ENCODE data around the gene PDGFRB.

The PDGFRB gene

DNA sequence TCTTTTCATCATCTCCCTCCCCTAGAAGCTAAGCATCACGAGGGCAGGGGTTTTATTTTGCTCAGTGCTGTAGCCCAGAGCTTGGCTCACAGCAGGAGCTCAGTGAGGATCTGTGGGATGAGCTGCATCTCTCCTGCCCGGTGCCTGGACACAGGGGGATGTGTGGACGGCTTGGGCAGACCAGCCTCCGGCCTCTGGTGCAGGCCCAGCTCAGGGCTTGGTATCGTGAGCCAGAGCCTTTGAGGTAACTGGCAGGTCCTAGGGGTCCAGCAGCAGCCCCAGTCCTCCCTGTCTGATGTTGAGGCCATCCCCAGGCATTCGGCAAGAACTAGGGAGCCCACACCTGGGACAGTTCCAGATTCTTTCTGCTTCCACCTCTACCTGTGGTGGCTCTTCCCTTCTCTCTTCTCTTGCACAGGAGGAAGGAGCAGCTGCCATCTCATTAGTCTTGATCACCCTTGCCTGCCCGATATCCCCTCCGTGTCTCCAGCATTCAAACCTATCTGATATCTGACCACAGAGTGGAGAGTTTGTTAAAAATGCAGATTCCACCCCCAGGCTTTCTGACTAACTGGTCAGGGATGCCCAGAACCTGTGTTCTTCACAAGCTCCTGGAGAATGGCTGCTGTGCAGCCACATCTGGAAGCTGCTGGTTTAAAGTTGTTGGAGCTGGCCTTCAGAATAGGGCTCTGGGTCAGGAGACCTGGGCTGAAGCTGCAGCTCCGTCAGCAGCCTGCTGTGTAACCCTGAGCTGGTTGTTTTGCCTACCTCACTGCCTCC lies 26.3 kb upstream of the PDGFRB start:
- DNase-seq (ENCODE audit: low read depth), result no peak

DNA sequence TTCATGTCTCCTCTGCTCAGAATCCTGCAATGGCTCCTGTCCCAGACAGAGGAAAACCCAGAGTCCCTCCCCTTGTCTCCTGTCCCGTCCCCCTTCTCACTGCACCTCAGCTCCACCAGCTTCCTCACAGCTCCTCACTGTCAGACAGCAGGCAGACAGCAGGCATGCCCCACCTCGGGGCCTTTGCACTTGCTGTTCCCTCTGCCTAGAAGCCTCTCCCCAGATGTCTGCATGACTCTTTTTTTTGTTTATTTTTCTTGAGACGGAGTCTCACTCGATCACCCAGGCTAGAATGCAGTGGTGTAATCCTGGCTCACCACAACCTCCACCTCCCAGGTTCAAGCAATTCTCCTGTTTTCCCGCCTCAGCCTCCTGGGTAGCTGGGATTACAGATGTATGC lies 25.4 kb upstream of the PDGFRB start:
- no peak for DNase-seq (ENCODE audit: low read depth)

DNA sequence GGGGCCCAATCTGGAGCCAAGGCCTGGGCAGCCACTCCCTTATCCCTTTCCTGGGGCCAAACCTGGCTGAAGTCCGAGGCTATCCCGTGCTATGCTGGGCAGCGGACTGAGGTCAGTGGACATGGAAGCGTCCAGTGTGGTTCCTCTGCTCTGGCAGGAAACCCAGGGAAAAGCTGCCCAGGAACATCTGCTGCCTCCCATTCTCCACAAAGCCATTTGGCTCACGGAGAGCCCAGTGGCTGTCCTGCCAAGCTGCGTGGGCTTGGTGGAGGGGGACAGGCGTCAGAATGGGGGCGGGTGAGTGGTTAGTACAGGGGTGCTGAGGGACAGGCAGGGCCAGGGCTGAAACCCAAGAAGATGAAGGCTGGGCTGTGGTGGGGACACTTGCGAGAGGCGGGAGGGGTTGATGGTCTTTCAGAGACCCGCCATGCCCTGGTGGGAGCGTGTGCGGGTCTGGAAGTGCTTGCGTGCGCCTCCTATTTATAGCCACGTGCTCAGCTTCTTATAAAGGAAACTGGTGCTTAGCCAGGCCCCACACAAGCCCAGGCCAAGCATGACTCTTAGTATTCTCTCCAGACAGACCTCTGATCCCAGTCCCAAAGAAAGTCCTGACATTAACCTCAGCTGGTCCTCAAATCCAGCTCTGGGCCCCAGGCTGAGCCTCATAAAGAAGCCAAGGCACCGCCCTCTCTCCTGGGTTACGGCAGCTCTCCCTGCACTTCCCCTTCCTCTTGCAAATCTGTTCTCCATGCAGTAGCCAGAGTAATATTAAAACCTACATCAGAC lies 24.8 kb upstream of the PDGFRB start:
- DNase-seq (ENCODE audit: low read depth), result no peak

DNA sequence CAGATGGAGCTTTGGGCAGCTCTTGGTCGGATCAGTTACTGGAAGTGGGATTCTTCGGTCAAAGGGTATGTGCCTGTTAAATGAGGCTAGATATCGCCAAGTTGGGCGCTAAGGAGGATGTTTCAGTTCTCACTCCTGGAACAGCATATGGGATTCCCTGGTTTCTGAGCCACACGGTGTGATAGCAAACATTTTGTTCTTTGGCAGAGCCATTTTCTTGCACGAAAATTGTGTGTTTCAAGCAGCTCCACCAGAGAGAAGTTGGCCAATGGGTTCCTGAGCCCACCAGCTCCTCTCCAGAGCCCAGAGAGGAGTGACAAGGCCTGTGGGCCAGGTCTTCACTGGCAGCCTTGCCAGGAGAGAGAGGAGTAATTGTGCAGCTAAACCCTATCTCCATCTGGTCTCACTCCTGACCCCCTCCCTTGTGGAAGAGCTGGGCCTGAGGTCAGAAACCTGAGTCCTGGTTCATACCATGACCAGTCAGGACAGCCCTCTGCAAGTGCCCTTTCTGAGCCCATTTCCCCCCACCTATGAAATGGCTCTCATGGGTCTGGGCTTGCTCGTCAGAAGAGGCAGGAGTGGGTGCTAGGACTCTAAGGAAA lies 23.5 kb upstream of the PDGFRB start:
- DNase-seq (ENCODE audit: low read depth), result no peak

DNA sequence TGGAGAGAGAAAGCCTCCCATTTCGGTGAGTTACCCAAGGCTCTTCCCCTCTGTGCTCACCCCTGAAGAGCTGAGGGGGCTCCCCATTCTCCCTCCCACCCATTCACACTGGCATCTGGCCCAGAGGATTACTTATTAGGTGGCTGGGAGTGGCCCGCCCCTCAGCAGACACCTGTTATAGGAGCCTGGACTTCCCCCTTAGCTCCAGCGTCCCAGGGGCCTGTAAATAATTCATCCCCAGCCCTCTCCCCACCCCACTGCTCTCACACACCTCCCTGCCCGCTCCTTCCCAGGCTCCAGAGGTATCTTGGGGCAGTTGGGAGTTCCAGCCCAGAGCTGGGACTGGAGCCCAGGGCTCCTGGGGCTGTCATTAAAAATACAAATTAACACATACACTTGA lies 22.6 kb upstream of the PDGFRB start:
- no peak for DNase-seq (ENCODE audit: low read depth)

DNA sequence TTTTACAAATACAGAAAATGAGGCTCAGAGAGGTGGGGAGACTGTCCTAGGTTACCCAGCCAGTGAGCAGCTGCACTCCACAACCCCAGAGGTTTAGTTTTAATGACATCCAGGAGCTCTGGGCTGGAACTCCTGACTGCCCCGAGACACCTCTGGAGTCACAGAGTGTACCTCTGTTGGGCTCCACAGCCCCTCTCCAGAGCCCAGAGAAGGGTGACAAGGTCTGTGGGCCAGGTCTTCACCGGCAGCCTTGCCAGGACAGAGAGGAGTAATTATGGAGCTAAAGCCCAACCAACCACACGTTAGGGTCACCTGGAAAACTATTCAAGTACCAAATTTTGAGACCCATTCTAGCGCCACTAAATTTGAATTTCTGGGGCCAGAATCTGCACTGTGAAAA lies 22.1 kb upstream of the PDGFRB start:
- DNase-seq (ENCODE audit: low read depth), result no peak

DNA sequence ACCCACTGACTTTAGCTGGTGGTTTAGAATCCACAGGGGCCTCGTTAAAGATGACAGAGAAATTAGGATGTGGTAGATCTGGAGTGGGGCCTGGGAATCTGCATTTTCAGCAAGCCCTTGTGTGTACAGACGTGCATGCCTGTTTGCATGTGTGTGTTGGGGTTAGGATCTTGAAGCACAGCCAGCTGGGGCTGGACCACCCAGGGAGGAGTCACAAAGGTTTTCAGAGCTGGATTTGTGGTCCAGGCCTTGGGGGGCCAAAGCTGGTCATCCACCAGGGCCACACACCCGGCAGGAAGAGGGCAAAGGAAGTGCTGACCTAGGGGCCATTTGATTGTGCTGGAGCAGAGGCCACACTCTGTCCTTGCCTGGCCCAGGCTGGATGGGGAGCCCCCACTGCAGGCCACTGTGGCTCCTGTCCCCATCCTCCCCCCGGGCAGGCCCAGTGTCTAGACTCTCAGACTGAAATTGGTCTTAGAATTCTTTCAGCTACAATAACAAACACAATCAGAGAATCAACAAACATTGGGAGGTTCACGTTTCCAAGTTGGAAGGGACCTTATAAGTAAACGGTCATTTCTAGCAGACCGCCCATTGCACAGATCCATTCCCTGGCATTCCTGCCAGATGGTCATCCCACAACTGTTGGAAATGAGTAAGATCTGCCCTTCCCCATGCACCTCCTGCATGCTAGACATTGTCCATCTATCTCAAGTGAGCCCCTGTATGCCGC lies 21.3 kb upstream of the PDGFRB start:
- no peak for DNase-seq (ENCODE audit: low read depth)

DNA sequence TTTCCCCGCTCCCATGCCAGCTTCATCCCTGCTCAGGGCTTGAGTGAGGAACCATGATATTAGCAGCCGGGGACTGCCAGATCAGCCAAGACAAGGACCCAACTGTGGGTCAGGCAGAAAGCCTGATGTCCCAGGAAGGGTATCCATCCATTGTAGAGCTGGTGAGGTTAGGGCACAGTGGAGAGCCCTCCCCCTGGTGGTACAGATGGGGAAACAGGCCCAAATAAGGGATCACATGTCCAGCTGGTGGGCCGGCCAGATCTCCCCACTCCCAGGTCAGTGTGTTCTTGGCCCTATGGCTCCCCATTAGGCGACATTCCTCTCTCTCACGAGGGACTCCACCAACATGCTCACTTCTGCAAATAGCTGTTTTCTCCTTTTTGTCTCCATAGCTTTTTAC lies 19.9 kb upstream of the PDGFRB start:
- DNase-seq (ENCODE audit: low read depth), result no peak

DNA sequence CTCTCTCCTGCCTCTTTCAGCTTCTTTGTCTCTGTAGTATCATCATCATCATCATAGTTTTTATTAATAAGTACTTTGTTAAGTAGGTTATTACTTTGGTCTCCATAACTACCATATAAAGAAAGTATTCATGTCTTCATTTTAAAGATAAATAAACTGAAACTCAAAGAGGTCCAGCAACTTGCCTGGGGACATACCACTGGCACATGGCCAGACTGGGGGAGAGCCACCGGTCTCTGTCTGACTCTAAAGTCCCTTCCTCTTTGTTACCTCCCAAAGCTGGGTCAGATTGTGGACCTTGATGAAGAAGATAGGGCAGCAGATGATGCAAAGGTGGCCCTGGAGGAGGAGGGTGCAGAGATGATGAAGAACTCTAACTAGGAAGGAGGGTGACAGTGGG lies 19.4 kb upstream of the PDGFRB start:
- no peak for DNase-seq (ENCODE audit: low read depth)

DNA sequence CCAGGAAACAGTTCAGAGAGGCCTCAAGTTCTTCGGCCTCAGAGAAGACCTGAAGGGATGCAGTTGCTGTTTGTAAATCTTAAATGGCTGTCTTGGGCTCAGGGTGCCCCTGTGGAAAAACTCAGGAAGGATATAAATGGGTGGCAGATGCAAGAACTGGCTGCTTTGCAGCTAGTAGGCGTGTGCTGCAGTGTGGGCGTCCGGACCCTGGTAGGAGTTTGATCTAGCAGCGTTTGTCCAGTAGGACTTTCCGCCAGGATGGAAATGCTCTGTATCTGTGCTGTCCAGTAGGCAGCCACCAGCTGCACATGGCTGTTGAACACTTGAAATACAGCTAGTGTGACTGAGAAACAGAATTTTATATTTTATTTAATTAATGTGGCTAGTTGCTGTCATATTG lies 18.6 kb upstream of the PDGFRB start:
- DNase-seq (ENCODE audit: low read depth), result no peak

DNA sequence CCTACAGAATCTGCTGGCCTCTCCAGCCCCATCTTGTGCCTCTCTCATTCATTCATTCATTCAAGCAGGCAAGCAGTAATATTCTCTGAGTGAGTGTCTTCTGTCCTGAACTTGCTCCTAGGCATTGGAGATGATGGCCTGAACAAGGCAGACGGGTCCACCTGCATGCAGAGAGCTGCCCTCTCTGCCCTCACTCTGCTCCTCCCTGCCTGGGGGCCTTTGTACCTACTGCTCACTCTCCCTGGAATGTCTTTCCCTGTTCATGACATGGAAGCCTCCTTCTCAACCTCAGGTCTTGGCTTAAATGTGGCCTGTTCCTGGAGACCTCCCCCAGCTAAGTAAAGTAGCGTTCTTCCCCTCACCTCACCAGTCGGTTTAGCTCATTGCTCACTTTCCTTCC lies 17.5 kb upstream of the PDGFRB start:
- no peak for DNase-seq (ENCODE audit: low read depth)

DNA sequence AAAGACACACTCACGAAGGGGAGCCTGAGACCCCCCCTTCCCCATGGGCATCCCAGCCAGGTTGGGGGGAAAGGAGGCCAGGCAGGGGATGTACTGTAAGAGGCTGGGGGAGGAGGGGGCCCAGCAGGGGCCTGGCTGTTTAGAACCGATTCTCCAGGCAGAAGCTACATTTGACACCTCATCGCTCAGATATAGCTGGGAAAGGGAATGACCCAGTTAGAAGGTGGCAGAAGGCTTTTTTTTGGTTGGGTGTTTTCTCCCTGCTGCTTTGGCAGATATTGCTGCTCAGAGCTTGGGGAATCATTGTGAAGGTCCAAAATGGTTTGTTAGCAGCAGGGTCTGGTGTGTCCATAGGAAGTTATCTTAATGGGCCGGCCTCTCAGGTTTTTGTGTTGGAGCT lies 16.9 kb upstream of the PDGFRB start:
- DNase-seq (ENCODE audit: low read depth), result no peak

DNA sequence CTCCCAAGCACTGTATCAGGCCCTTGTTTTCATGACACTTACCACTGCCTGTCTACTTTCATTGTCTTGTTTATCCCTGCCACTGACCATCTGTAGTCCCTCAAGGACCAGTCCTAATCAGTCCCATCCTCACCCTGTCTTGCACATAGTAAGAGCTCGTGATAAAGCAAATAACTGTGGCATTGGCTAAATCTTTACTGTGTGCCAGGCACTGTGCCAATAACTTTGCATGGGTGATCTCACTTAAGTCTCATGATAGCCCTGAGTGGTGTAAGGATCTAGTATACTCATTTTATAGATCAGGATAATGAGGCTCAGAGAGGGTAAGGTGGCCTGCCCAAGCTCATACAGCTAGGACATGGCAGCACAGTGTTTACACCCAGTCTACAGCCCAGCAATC lies 16.5 kb upstream of the PDGFRB start:
- DNase-seq (ENCODE audit: low read depth), result no peak

DNA sequence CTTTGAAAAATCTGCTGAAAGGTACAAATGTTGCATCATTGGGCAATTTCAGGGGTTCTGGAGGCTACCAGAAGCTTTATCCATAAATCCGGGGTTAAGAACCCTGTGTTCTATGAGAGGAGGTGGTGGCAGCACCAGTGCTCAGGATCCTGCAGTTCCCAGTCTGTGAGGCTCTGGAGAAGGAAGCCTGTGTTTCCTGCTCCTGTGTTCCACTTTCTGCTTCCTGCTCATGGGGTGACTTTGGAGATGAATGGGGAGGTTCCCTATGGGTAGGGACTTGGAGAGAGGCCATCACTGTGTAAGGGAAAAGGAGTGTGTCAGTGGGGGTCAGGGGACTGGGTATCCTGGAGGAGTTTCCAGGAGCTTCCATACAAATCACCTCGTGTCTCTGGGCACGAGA lies 13.2 kb upstream of the PDGFRB start:
- no peak for DNase-seq (ENCODE audit: low read depth)

DNA sequence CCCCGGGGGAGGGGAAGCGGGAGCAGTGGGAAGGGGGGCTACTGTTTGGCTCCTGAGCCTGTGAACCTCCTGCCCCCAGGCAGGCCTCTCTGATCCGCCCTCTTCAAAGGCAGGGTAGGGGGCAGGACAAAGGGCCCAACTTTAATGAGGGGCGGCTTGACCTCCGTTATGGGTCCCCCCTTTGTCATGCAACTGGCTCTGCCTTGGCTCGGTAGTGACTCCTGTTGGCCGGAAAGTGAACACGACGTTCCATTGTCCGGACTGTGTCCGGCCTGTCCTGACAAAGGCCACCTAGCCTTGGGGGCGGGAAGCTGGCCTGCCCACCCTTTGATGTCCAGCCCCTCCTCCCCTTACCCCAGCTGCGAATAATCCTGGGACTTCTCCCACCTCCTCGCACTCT lies 12.3 kb upstream of the PDGFRB start:
- DNase-seq (ENCODE audit: low read depth), result no peak

DNA sequence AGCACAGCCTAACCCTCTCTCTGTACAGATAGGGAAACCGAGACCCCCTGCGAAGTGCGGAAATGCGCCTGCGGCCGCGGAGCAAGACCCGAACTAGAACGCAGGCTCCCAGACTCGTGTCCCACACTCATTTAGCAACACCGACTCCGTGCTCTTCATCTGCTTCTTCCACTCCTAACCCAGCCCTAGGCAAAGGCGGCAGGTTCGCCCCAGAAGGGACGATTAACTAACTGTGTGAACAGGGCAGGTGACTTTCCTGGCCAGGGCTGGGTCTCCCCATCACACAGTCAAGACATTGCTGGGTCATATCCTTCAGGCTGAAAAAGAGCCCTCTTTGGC lies 11.8 kb upstream of the PDGFRB start:
- no peak for DNase-seq (ENCODE audit: low read depth)

DNA sequence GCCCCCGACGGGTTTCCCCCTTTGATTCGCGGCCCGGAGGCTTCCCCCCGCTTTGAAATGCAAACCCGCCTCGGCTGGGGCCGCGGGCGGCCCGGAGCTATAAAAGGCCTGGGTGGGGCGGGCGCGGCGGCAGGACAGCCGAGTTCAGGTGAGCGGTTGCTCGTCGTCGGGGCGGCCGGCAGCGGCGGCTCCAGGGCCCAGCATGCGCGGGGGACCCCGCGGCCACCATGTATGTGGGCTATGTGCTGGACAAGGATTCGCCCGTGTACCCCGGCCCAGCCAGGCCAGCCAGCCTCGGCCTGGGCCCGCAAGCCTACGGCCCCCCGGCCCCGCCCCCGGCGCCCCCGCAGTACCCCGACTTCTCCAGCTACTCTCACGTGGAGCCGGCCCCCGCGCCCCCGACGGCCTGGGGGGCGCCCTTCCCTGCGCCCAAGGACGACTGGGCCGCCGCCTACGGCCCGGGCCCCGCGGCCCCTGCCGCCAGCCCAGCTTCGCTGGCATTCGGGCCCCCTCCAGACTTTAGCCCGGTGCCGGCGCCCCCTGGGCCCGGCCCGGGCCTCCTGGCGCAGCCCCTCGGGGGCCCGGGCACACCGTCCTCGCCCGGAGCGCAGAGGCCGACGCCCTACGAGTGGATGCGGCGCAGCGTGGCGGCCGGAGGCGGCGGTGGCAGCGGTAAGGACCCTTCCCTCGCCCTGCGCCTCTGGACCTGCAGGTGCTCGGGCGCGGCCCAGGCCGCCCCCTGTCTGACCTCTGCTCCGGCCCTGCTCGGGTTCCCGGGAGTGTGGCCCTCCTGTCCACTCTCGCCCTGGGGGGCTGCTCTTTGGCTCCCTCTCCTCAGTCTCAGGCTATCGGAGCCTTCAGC lies 11.2 kb upstream of the PDGFRB start, which contains the start of gene CDX1:
Gene CDX1, plus strand, starts transcription at position 129 of the 862 bp plus-strand sequence. Its CDS starts 99 bp downstream, at position 228.
- no peak for DNase-seq (ENCODE audit: low read depth)

DNA sequence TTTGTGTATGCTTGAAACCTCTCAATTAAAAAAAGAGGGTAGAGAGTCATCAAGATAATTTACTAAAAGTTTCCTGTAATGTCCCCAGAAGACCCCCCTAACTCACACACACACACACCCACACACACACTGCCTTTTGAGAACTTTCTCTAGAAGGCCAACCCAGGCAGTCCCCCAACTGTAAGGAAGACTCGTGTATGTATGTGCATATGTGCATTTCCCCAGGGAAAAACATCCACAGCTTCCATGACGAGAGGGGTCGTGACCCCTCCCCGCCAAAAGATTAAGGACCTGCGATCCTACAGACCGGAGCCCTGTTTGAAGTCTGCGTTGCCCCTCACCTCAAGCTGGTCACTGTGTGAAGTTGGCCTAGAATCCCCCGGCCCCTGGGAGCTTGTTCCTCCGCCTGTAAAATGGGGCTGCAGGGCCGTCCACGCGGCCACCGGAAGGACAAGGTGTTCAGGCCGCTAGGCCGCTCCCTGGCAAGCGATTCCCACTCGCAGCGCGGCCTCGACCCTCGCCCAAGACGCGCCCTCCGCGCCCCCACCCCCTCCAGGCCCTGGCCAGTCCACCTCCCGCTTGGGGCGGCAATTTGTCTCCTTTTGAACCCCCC lies 10.5 kb upstream of the PDGFRB start:
- DNase-seq (ENCODE audit: low read depth), result no peak

DNA sequence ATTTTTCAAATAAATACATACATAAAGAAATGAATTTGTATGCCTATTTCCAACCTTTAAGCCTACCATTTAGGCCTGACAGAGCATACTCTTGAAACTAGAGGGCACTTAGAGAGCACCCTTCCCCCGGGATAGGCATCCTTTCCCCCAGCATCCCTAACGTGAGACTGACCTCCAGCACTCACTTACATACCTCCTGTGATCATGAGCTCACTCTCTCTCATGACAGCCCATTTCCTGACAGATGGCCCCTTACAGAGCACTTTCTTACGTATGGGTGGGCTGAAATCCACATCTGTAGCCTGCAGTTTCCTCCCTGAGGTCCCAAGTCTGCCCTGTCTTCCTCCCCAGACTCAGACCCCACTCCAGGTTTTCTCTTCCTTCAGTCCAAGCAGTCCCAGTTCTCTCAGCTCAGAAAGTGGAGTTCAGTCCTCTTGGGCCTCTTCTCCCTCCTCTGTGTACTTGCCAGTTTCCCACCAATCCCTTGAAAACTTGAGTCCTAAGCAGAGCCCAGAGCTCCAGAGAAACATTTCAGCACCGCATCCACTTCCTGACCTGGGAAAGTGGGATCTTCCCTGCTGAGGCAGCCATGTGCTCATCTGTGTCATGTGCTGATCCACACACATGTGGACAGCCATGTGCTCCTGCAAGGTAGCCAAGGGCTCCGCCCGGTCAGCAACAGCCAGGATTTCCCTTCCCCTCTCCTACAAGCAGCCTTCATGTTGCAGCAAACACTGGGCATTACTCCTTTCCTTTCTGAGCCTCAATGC lies 8.8 kb upstream of the PDGFRB start:
- no peak for DNase-seq (ENCODE audit: low read depth)

DNA sequence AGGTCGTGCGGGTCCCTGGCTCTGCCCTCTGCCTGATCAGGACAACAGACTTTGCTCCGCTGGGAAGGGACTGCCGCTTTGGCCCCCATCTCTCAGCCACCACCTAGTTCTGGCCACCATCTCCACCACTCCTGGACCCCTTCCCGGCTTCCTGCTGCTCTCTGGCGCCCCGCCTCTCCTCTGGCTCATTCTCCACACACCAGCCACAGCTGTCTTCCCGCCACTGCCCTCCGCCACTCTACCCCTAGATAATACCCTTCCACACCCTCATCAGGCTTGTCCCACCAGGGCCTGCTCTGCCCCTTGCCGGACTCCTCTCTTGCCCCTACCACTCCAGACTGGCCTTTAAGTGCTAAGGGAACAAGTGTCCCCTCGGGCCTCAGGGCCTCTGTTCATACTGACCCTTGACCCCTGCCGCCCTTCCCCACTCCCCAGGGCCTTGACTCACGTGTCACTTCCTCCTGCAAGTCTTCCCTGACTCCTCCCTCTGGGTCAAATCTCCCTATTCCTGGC lies 8.0 kb upstream of the PDGFRB start:
- no peak for DNase-seq (ENCODE audit: low read depth)
